IMR-90 (cell line): ENCODE results near the gene SPRED2. TPM values are rescaled to one million over a fixed set of nuclear protein-coding genes. Genes with fewer than 3 reads are reported as not detected.

Experiments used
- ATAC-seq: fragments of 200-7000 bp; cut with Tn5 transposase; 2 replicates; pipeline ENCODE4 v1.9.1; 2020; ENCODE audit warnings: low read depth, mild to moderate bottlenecking, moderate library complexity
- BruUV-seq: library from RNA; stranded (reverse); fragments of 400-500 nt; replicated peaks from 2 replicates; lab custom pipeline; 2021; lab: Mats Ljungman, UMichigan
- CTCF ChIA-PET: fragments of 300-600 bp; formaldehyde crosslinking; extraction: SDS; loops from one replicate; lab custom pipeline; 2021; ENCODE audit warnings: antibody characterized with exemption; lab: Yijun Ruan, JAX
- POLR2A ChIA-PET: fragments of 300-600 bp; sonication (Branson Sonifier 250); formaldehyde crosslinking; loops from one replicate; lab custom pipeline; 2022; ENCODE audit warnings: antibody characterized with exemption; ENCODE audit not compliant: unreplicated experiment; lab: Charles Lee
- DNase-seq: peaks from one replicate; pipeline ENCODE4 v3.0.0; 2013
- H2AFZ ChIP-seq: replicated peaks from 2 replicates; pipeline ENCODE3; 2013; ENCODE audit warnings: low read length, mild to moderate bottlenecking; ENCODE audit not compliant: poor library complexity
- H2AK5ac ChIP-seq: 2 replicates; pipeline ENCODE4 v1.6.1; 2013; ENCODE audit warnings: low read depth, low read length, inconsistent platforms
- H2AK9ac ChIP-seq: replicated peaks from 2 replicates; pipeline ENCODE3; 2013; ENCODE audit warnings: mild to moderate bottlenecking, low read depth, low read length, moderate library complexity; ENCODE audit not compliant: poor library complexity
- H2BK120ac ChIP-seq: 2 replicates; pipeline ENCODE4 v1.6.1; 2013; ENCODE audit warnings: low read depth, low read length, inconsistent platforms
- H2BK15ac ChIP-seq: 3 replicates; pipeline ENCODE4 v1.6.1; 2013; ENCODE audit warnings: low read depth, low read length, inconsistent platforms
- H2BK20ac ChIP-seq: 2 replicates; pipeline ENCODE4 v1.6.1; 2013; ENCODE audit warnings: low read depth, mild to moderate bottlenecking, inconsistent platforms, low read length, moderate library complexity
- H2BK5ac ChIP-seq: 2 replicates; pipeline ENCODE4 v1.6.1; 2013; ENCODE audit warnings: mild to moderate bottlenecking, low read depth, low read length, inconsistent platforms; ENCODE audit not compliant: poor library complexity, severe bottlenecking
- H3K14ac ChIP-seq: replicated peaks from 2 replicates; pipeline ENCODE4 v1.6.1; 2013; ENCODE audit warnings: low read depth, low read length, inconsistent platforms
- H3K18ac ChIP-seq: 2 replicates; pipeline ENCODE4 v1.6.1; 2013; ENCODE audit warnings: low read depth, low read length, control low read depth
- H3K23ac ChIP-seq: 2 replicates; pipeline ENCODE4 v1.6.1; 2013; ENCODE audit warnings: low read depth, low read length, inconsistent platforms
- H3K27ac ChIP-seq: 2 replicates; pipeline ENCODE4 v1.5.1; 2013; ENCODE audit warnings: mild to moderate bottlenecking, control low read depth, low read length; ENCODE audit not compliant: insufficient read depth
- H3K27me3 ChIP-seq: 2 replicates; pipeline ENCODE4 v1.6.1; 2013; ENCODE audit warnings: low read length; ENCODE audit not compliant: control insufficient read depth, insufficient read depth
- H3K36me3 ChIP-seq: 2 replicates; pipeline ENCODE4 v1.6.1; 2013; ENCODE audit warnings: low read length, mixed read lengths; ENCODE audit not compliant: control insufficient read depth, insufficient read depth
- H3K4ac ChIP-seq: 2 replicates; pipeline ENCODE4 v1.6.1; 2013; ENCODE audit warnings: low read depth, low read length, inconsistent platforms
- H3K4me1 ChIP-seq: 2 replicates; pipeline ENCODE4 v1.6.1; 2013; ENCODE audit warnings: low read length, mixed read lengths; ENCODE audit not compliant: control insufficient read depth, insufficient read depth
- H3K4me2 ChIP-seq: 2 replicates; pipeline ENCODE4 v1.6.1; 2013; ENCODE audit warnings: low read depth, mild to moderate bottlenecking, control low read depth, low read length, moderate library complexity
- H3K4me3 ChIP-seq: 2 replicates; pipeline ENCODE4 v1.5.1; 2013; ENCODE audit warnings: low read depth, mild to moderate bottlenecking, control low read depth, low read length, moderate library complexity; ENCODE audit not compliant: insufficient read depth
- H3K56ac ChIP-seq: 2 replicates; pipeline ENCODE4 v1.6.1; 2013; ENCODE audit warnings: low read length, inconsistent platforms; ENCODE audit not compliant: insufficient read depth; ENCODE audit errors: extremely low read depth
- H3K79me1 ChIP-seq, 2 experiments: 2 replicates each; pipeline ENCODE4 v1.6.1; 2013; ENCODE audit warnings: low read length in 2 of 2, inconsistent platforms in 1 of 2, low read depth in 1 of 2
- H3K9ac ChIP-seq: 2 replicates; pipeline ENCODE4 v1.6.1; 2013; ENCODE audit warnings: low read depth, low read length, control low read depth
- H3K9me1 ChIP-seq: 2 replicates; pipeline ENCODE4 v1.6.1; 2013; ENCODE audit warnings: low read length, inconsistent platforms; ENCODE audit not compliant: insufficient read depth
- H3K9me3 ChIP-seq: 2 replicates; pipeline ENCODE4 v1.6.1; 2013; ENCODE audit warnings: low read length; ENCODE audit not compliant: control insufficient read depth, insufficient read depth
- H4K20me1 ChIP-seq: 2 replicates; pipeline ENCODE4 v1.6.1; 2013; ENCODE audit warnings: low read length, inconsistent platforms; ENCODE audit not compliant: insufficient read depth
- H4K5ac ChIP-seq: 2 replicates; pipeline ENCODE4 v1.6.1; 2013; ENCODE audit warnings: mild to moderate bottlenecking, low read depth, low read length, control low read depth
- H4K8ac ChIP-seq, 2 experiments: 2 replicates each; pipeline ENCODE4 v1.6.1; 2013; ENCODE audit warnings: low read depth in 2 of 2, low read length in 2 of 2, control low read depth in 1 of 2, inconsistent platforms in 1 of 2
- H4K91ac ChIP-seq: 2 replicates; pipeline ENCODE4 v1.6.1; 2013; ENCODE audit warnings: low read depth, low read length, inconsistent platforms; ENCODE audit not compliant: insufficient read depth
- CEBPB ChIP-seq: IDR thresholded peaks from 2 replicates; pipeline ENCODE4 v1.6.1; 2012; ENCODE audit warnings: low read depth, low read length, improper control_type of control experiment
- CTCF ChIP-seq: conservative IDR thresholded peaks from 2 replicates; pipeline ENCODE4 v1.5.1; 2012; ENCODE audit warnings: mild to moderate bottlenecking, low read depth, low read length, improper control_type of control experiment
- MAFK ChIP-seq: IDR thresholded peaks from 2 replicates; pipeline ENCODE4 v1.6.1; 2012; ENCODE audit warnings: low read depth, low read length, improper control_type of control experiment
- MAZ ChIP-seq: IDR thresholded peaks from 2 replicates; pipeline ENCODE4 v1.6.1; 2012; ENCODE audit warnings: low read depth, mild to moderate bottlenecking, low read length, improper control_type of control experiment, moderate library complexity, borderline replicate concordance
- POLR2A ChIP-seq: IDR thresholded peaks from 2 replicates; pipeline ENCODE4 v1.6.1; 2012; ENCODE audit warnings: mild to moderate bottlenecking, low read depth, low read length
- RCOR1 ChIP-seq: IDR thresholded peaks from 2 replicates; pipeline ENCODE4 v1.6.1; 2012; ENCODE audit warnings: mild to moderate bottlenecking, low read length, improper control_type of control experiment; ENCODE audit not compliant: insufficient replicate concordance
- RFX5 ChIP-seq: IDR thresholded peaks from 2 replicates; pipeline ENCODE4 v1.8.0; 2012; ENCODE audit warnings: low read depth, mild to moderate bottlenecking, low read length, moderate library complexity
- USF2 ChIP-seq: fragments of 150-350 bp; IDR thresholded peaks from 2 replicates; pipeline ENCODE4 v1.6.1; 2017; ENCODE audit warnings: mild to moderate bottlenecking, antibody characterized with exemption, low read length, low read depth
- WGBS, 2 experiments: methylation state at CpG; one replicate each; pipeline versions ENCODE4 v1.1.5 to v1.1.7; 2013; ENCODE audit warnings: missing lambda C conversion rate in 2 of 2; ENCODE audit not compliant: insufficient read length in 1 of 2; ENCODE audit errors: extremely low coverage in 2 of 2; 5-methylcytosine and 5-hydroxymethylcytosine counted together
- dilution Hi-C: fragments of 300-500 bp; cut with HindIII; formaldehyde crosslinking; loops from one replicate; pipeline ENCODE4 v1.14.3; 2018; ENCODE audit warnings: low sequenced_read_pairs; ENCODE audit not compliant: unreplicated experiment
- in situ Hi-C: fragments of 300-500 bp; cut with MboI; formaldehyde crosslinking; loops from 3 replicates; pipeline ENCODE4 v1.14.3; 2019; ENCODE audit warnings: low sequenced_read_pairs, inconsistent platforms, mixed read lengths
- intact Hi-C: fragments of 100-400 bp; cut with micrococcal nuclease; formaldehyde crosslinking; loops from 2 replicates; pipeline ENCODE4 v1.10.0; 2022
- polyA plus RNA-seq, 3 experiments: library from polyadenylated mRNA; depleted of rRNA; stranded (reverse); fragments of >200 nt; gene quantifications; 2 replicates each; pipeline ENCODE4 v1.2.3, GENCODE V29; 2012; ENCODE audit warnings: low replicate concordance in 1 of 3
- total RNA-seq: library from RNA; depleted of rRNA; stranded (reverse); fragments of >200 nt; gene quantifications from 2 replicates; pipeline ENCODE4 v1.2.3, GENCODE V29; 2012

Gene SPRED2
- total and polyA plus RNA-seq, 2 of the 4 experiments (the other 2 are of a cell fraction): 4.8 to 18.7 TPM

GRCh38 chr2:65471409-65471808 lies 39.0 kb upstream of the SPRED2 start:
- WGBS, 2 experiments: 75% methylated on average over 2 of the region's 3 CpGs; no CpG with 5 or more reads in 1 of the 2 experiments
- H3K36me3 ChIP-seq: no peaks in the 10 kb centered on the region
- H2AK9ac ChIP-seq: no peak overlapping the region
- CTCF ChIA-PET: no interaction called here
- H3K27ac ChIP-seq: no peak overlapping the region
- no peak overlapping the region for H2AK5ac ChIP-seq
- no peak overlapping the region for H3K56ac ChIP-seq
- no peak overlapping the region for H2BK20ac ChIP-seq
- H2BK120ac ChIP-seq: no peak overlapping the region
- BruUV-seq: no TSS peak
- no peaks in the 10 kb centered on the region for H3K79me1 ChIP-seq
- H3K9me1 ChIP-seq: no peaks in the 10 kb centered on the region
- ATAC-seq (no peak), DNase-seq (no peak)
- in situ Hi-C loops (no loop called here), dilution Hi-C loops (no loop called here), intact Hi-C loops (no loop called here)
- H3K14ac ChIP-seq: no peak overlapping the region
- H3K18ac ChIP-seq: no peak overlapping the region
- H3K4me2 ChIP-seq: no peak overlapping the region
- TF ChIP-seq RCOR1 (no peak), CEBPB (no peak), MAZ (no peak), MAFK (no peak), USF2 (no peak), POLR2A (no peak), CTCF (no peak), RFX5 (no peak)
- H4K5ac ChIP-seq: no peak overlapping the region
- no peak overlapping the region for H4K91ac ChIP-seq
- no peak overlapping the region for H3K4ac ChIP-seq
- no peak overlapping the region for H3K4me3 ChIP-seq
- H3K9ac ChIP-seq: no peak overlapping the region
- H2AFZ ChIP-seq: no peak overlapping the region
- POLR2A ChIA-PET: no interaction called here
- no peaks in the 10 kb centered on the region; the same call in 1 of the 2 replicates for H3K27me3 ChIP-seq
- H4K8ac ChIP-seq: no peak overlapping the region
- H4K20me1 ChIP-seq: no peaks in the 10 kb centered on the region
- no peak overlapping the region for H3K23ac ChIP-seq
- H3K9me3 ChIP-seq: peaks cover 8% of the 10 kb centered on the region
- no peaks in the 10 kb centered on the region for H3K4me1 ChIP-seq
- H2BK15ac ChIP-seq: no peak overlapping the region
- no peak overlapping the region for H2BK5ac ChIP-seq
